ENCODE measurements around the gene UBE2F.

The UBE2F gene

GRCh38 chr2:238024986-238025385 lies 58.2 kb downstream of the UBE2F start:
- Histone ChIP-seq H3K4me2 (ENCODE audit: insufficient read depth, low read length) (no peak overlapping the region), H4K20me1 (ENCODE audit: insufficient read depth, low read length) (no peaks in the 10 kb centered on the region), H3K79me2 (ENCODE audit: insufficient read depth, low read length) (no peaks in the 10 kb centered on the region), H3K4me3 (ENCODE audit: low read depth in 1 of 2, low read length in 2 of 2) (no peak overlapping the region), H2AFZ (ENCODE audit: low read depth, low read length) (no peak overlapping the region), H3K4me1 (ENCODE audit: insufficient read depth, low read length) (no peaks in the 10 kb centered on the region), H3K27ac (ENCODE audit: low read length) (no peak overlapping the region), H3K27me3 (ENCODE audit: insufficient read depth, low read length, poor library complexity) (no peaks in the 10 kb centered on the region), H3K9me3 (ENCODE audit: insufficient read depth, low read length, severe bottlenecking) (no peaks in the 10 kb centered on the region), H3K36me3 (ENCODE audit: insufficient read depth, low read length) (peaks cover 11% of the 10 kb centered on the region; the same call in 1 of the 2 replicates), H3K9ac (ENCODE audit: low read depth, low read length) (no peak overlapping the region)
- ATAC-seq (ENCODE audit: insufficient read depth, low read depth) (no peak), DNase-seq (no peak)
- TF ChIP-seq CTCF (IDR thresholded peaks at IDR 0.05; ENCODE audit: borderline replicate concordance, extremely low read depth, low read length, poor library complexity, severe bottlenecking) (no peak), EZH2 (IDR thresholded peaks at IDR 0.05; ENCODE audit: borderline replicate concordance, low read depth, low read length, severe bottlenecking) (no peak)

- Histone ChIP-seq H3K4me1 (ENCODE audit: insufficient read depth, low read length) (no peaks in the 10 kb centered on the region), H3K27ac (ENCODE audit: low read length) (no peak overlapping the region), H3K79me2 (ENCODE audit: insufficient read depth, low read length) (no peaks in the 10 kb centered on the region), H3K9me3 (ENCODE audit: insufficient read depth, low read length, severe bottlenecking) (no peaks in the 10 kb centered on the region), H3K4me3 (ENCODE audit: low read depth in 1 of 2, low read length in 2 of 2) (no peak overlapping the region), H3K27me3 (ENCODE audit: insufficient read depth, low read length, poor library complexity) (no peaks in the 10 kb centered on the region), H2AFZ (ENCODE audit: low read depth, low read length) (no peak overlapping the region), H3K9ac (ENCODE audit: low read depth, low read length) (no peak overlapping the region), H4K20me1 (ENCODE audit: insufficient read depth, low read length) (no peaks in the 10 kb centered on the region), H3K36me3 (ENCODE audit: insufficient read depth, low read length) (peaks cover 19% of the 10 kb centered on the region), H3K4me2 (ENCODE audit: insufficient read depth, low read length) (no peak overlapping the region)
- no peak for TF ChIP-seq CTCF (IDR thresholded peaks at IDR 0.05; ENCODE audit: borderline replicate concordance, extremely low read depth, low read length, poor library complexity, severe bottlenecking)
- no peak for TF ChIP-seq EZH2 (IDR thresholded peaks at IDR 0.05; ENCODE audit: borderline replicate concordance, low read depth, low read length, severe bottlenecking)
- ATAC-seq (ENCODE audit: insufficient read depth, low read depth), result no peak
- no peak for DNase-seq
These were observed 59.0 kb downstream of the UBE2F start for GRCh38 chr2:238025741-238026360.

- Histone ChIP-seq H3K27ac (ENCODE audit: low read length) (no peak overlapping the region), H3K36me3 (ENCODE audit: insufficient read depth, low read length) (peaks cover 25% of the 10 kb centered on the region), H3K27me3 (ENCODE audit: insufficient read depth, low read length, poor library complexity) (no peaks in the 10 kb centered on the region), H3K4me2 (ENCODE audit: insufficient read depth, low read length) (no peak overlapping the region), H3K79me2 (ENCODE audit: insufficient read depth, low read length) (no peaks in the 10 kb centered on the region), H3K4me3 (ENCODE audit: low read depth in 1 of 2, low read length in 2 of 2) (no peak overlapping the region), H3K9me3 (ENCODE audit: insufficient read depth, low read length, severe bottlenecking) (no peaks in the 10 kb centered on the region), H3K4me1 (ENCODE audit: insufficient read depth, low read length) (no peaks in the 10 kb centered on the region), H2AFZ (ENCODE audit: low read depth, low read length) (no peak overlapping the region), H3K9ac (ENCODE audit: low read depth, low read length) (no peak overlapping the region), H4K20me1 (ENCODE audit: insufficient read depth, low read length) (no peaks in the 10 kb centered on the region)
- TF ChIP-seq CTCF (IDR thresholded peaks at IDR 0.05; ENCODE audit: borderline replicate concordance, extremely low read depth, low read length, poor library complexity, severe bottlenecking) (no peak), EZH2 (IDR thresholded peaks at IDR 0.05; ENCODE audit: borderline replicate concordance, low read depth, low read length, severe bottlenecking) (no peak)
- no peak for DNase-seq
- ATAC-seq (ENCODE audit: insufficient read depth, low read depth), result no peak
These were observed 60.2 kb downstream of the UBE2F start for GRCh38 chr2:238027058-238027457.

Data from DND-41 (cell line).